Activated CD4-positive, alpha-beta memory T cell treated with anti-CD3 and anti-CD28 coated beads, Interleukin-2, amount 10 ng/mL, durations not matched to agents 7 days and 5 days (primary cell): ENCODE data around the gene DMRTB1. TPM values are rescaled to one million over a fixed set of nuclear protein-coding genes. Genes with fewer than 3 reads are reported as not detected.
"Not testable (repeated sequence)": the region's sequence is repeated elsewhere in the genome, so short reads cannot be mapped to it uniquely, and the experiment has no call there.

ENCODE experiments used
- CTCF ChIA-PET: fragments of 350-600 bp; sonication (Branson Sonifier 250); formaldehyde crosslinking; loops from one replicate; lab custom pipeline; 2021; ENCODE audit warnings: antibody characterized with exemption, inconsistent platforms; lab: Charles Lee
- POLR2A ChIA-PET: fragments of 350-600 bp; sonication (Branson Sonifier 250); formaldehyde crosslinking; loops from one replicate; lab custom pipeline; 2021; ENCODE audit warnings: antibody characterized with exemption; lab: Charles Lee
- DNase-seq: peaks from one replicate; pipeline ENCODE4 v3.0.0-alpha.2; 2020
- H3K27ac Mint-ChIP-seq: one replicate; pipeline ENCODE4 v1.8.0; 2021; ENCODE audit warnings: mild to moderate bottlenecking, mixed read lengths
- H3K27me3 Mint-ChIP-seq: one replicate; pipeline ENCODE4 v1.8.0; 2021; ENCODE audit warnings: mixed read lengths
- H3K36me3 Mint-ChIP-seq: one replicate; pipeline ENCODE4 v1.8.0; 2021; ENCODE audit warnings: low read depth, mixed read lengths
- H3K4me1 Mint-ChIP-seq: one replicate; pipeline ENCODE4 v1.8.0; 2021; ENCODE audit warnings: mixed read lengths
- H3K4me3 Mint-ChIP-seq: one replicate; pipeline ENCODE4 v1.8.0; 2021; ENCODE audit warnings: mild to moderate bottlenecking, mixed read lengths
- H3K9me3 Mint-ChIP-seq: one replicate; pipeline ENCODE4 v1.8.0; 2021; ENCODE audit warnings: mixed read lengths
- total RNA-seq, 2 experiments: library from RNA; stranded (reverse); gene quantifications; one replicate each; pipeline ENCODE4 v1.2.3, GENCODE V29; 2021

The DMRTB1 gene
- total RNA-seq, 2 experiments from 2014 or later = not detected

DNA sequence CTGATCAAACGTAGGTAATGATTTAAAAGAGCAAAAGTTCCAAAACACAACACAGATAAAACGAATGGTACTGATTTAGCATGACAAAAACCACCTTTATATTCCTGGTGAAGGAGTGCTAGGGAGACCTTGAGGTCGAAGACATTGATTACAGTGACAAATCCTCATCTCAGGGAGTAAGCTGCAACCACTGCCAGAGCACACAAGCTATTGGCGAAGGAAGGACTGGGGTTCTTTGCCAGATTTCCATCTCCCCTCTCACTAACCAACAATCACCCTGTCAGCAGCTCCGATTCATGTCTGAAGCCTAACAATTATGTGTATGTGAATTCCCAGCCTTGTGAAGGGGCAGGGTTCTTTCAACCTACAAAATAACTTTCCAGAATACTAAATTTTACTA lies 40.2 kb upstream of the DMRTB1 start:
- no peak for DNase-seq
- Mint-ChIP-seq H3K27ac (no peak overlapping the region), H3K27me3 (peaks cover 14% of the 10 kb centered on the region), H3K4me3 (no peak overlapping the region), H3K36me3 (no peaks in the 10 kb centered on the region), H3K9me3 (peaks cover 4% of the 10 kb centered on the region), H3K4me1 (peaks cover 14% of the 10 kb centered on the region)
- ChIA-PET CTCF (no interaction called here), POLR2A (no interaction called here)

DNA sequence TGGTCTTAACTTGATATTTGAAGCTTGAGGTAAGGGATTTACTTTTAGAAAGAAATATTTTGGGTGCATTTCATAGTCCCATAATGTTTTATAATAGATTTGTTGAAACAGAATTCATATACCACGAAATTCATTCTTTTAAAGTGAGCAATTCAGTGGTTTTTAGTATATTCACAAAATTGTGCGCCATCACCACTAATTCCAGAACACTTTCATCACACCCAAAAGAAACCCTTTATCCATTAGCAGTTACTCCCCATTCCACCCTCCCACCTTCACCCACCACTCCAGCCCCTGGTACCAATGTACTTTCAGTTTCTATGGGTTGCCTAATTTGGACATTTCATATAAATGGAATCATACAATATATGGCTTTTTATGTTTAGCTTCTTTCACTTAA lies 38.9 kb upstream of the DMRTB1 start:
- no peak overlapping the region for H3K27ac Mint-ChIP-seq
- no peaks in the 10 kb centered on the region for H3K36me3 Mint-ChIP-seq
- H3K9me3 Mint-ChIP-seq = peaks cover 4% of the 10 kb centered on the region
- H3K27me3 Mint-ChIP-seq = peaks cover 19% of the 10 kb centered on the region
- H3K4me3 Mint-ChIP-seq = no peak overlapping the region
- ChIA-PET POLR2A (no interaction called here), CTCF (interaction anchor here (1.7 kb wide), 1 partner anchor 142 kb away, joined by 4 read pairs; no protein-coding TSS in a partner anchor)
- DNase-seq = no peak
- peaks cover 2% of the 10 kb centered on the region for H3K4me1 Mint-ChIP-seq

DNA sequence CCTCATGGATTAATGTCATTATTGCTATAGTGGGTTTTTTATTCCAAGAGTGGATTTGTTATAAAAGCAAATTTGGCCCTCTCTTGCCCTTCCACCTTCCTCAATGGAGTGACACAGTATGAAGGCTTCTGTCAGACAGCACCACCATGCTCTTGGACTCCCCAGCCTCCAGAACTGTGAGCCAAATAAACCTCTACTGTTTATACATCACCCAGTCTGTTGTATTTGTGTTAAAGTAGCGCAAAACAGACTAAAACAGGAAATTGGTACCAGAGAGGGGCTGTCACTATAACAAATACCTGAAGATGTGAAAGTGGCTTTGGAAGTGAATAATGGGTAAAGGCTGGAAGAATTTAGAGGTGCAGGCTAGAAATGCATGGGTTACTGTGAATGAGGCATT lies 38.0 kb upstream of the DMRTB1 start:
- H3K9me3 Mint-ChIP-seq = peaks cover 4% of the 10 kb centered on the region
- POLR2A ChIA-PET = no interaction called here
- DNase-seq = no peak
- H3K36me3 Mint-ChIP-seq = no peaks in the 10 kb centered on the region
- H3K4me3 Mint-ChIP-seq = no peak overlapping the region
- peaks cover 19% of the 10 kb centered on the region for H3K27me3 Mint-ChIP-seq
- peaks cover 2% of the 10 kb centered on the region for H3K4me1 Mint-ChIP-seq
- CTCF ChIA-PET = interaction anchor here (1.7 kb wide), 1 partner anchor 143 kb away, joined by 4 read pairs; no protein-coding TSS in a partner anchor
- H3K27ac Mint-ChIP-seq = no peak overlapping the region

DNA sequence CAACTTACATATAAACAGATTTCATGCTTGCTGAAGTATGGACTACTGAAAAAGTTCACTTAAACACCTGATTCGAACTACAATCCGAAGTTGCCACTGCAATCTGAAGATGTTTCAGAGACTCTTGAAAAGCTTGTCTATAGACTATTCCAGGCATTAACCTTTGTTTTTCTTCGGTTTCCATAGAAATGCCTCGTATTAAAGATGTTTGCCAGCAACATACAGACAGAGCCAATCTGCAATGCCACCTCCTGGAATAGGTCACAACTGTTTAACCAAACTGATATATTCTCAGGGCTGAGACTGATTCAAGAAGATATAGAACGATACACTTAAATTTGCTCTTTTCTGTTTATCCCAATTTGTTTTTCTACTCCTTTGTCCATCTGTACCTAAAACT lies 28.9 kb upstream of the DMRTB1 start:
- Mint-ChIP-seq H3K27ac (no peak overlapping the region), H3K27me3 (peaks cover 10% of the 10 kb centered on the region), H3K9me3 (no peaks in the 10 kb centered on the region), H3K4me1 (peaks cover 6% of the 10 kb centered on the region), H3K36me3 (no peaks in the 10 kb centered on the region), H3K4me3 (no peak overlapping the region)
- no peak for DNase-seq
- POLR2A ChIA-PET = no interaction called here
- CTCF ChIA-PET = no interaction called here

DNA sequence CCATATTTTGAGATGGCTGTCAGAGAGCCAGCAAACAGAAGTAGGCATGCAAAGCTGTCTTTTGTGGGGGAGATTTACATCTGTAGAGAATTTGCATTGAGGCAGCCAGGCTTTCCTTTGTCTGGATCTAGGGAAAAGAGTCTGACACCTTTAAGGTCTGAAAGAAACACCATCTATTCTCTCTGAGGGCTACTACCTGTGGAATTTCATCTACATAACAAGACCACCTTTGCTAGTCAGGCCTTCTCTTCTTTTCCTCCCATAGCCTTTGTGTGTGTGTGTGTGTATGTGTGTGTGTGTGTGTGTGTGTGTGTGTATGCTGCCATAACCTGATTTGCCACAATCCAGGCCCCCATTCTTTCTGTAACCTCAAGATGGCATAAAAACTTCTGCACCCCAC lies 28.4 kb upstream of the DMRTB1 start:
- Mint-ChIP-seq H3K9me3 (no peaks in the 10 kb centered on the region), H3K4me1 (peaks cover 6% of the 10 kb centered on the region), H3K27ac (no peak overlapping the region), H3K36me3 (no peaks in the 10 kb centered on the region), H3K27me3 (peaks cover 10% of the 10 kb centered on the region), H3K4me3 (no peak overlapping the region)
- POLR2A ChIA-PET = no interaction called here
- DNase-seq = no peak
- CTCF ChIA-PET = no interaction called here

DNA sequence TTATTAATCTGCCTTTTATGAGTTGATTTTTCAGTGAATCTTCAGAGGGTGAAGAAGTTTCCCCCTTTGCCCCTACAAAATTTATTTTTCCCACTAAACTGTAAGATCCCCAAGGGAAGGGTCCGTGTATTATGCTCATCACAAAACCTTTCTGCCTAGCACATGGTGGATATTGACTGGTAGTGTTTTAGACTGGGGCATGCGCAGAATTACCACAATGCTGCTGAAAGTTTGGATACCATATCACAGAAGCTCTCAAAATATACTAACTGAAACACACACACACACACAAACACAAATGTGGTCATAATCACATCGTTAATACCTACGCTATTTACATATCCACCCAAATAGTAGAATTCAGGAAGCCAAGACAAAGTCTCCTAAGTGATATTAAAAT lies 28.0 kb upstream of the DMRTB1 start:
- H3K4me3 Mint-ChIP-seq = no peak overlapping the region
- ChIA-PET POLR2A (no interaction called here), CTCF (interaction anchor here (0.8 to 1.3 kb wide), 2 partner anchors 8 to 13 kb away, joined by 3 read pairs; no protein-coding TSS in a partner anchor)
- H3K27ac Mint-ChIP-seq = no peak overlapping the region
- peaks cover 13% of the 10 kb centered on the region for H3K27me3 Mint-ChIP-seq
- H3K4me1 Mint-ChIP-seq = peaks cover 6% of the 10 kb centered on the region
- no peak for DNase-seq
- no peaks in the 10 kb centered on the region for H3K9me3 Mint-ChIP-seq
- no peaks in the 10 kb centered on the region for H3K36me3 Mint-ChIP-seq

DNA sequence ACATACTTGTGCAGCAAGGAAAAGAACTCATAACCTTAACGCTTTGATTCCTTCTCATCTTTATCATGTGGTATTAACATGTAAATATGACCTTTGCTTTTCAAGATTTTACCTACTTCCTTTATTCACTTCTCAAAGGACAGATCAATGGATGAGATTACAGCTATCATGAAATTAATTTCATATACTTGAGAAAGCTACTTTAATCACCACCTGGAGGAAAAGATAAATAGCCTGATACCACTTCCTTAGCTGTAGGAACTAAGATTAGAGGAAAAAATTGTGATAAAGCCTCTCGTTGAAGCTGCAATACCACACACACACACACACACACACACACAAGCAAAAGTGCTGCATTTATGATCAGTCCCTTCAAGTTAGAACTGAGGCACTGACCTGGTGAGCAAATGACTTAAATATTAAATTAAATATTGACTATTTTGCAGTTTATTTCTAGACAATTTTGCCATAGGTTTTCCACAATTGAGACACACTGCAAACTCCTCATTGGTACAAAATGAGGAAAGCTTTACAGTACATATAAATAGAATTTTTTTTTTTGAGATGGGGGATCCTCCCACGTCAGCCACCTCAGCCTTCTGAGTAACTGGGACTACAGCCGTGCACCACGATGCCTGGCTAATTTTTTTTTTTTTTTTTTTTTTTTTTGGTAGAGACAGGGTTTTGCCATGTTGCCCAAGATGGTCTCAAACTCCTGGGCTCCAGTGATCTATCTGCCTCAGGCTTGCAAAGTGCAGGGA lies 27.2 kb upstream of the DMRTB1 start:
- Mint-ChIP-seq H3K36me3 (no peaks in the 10 kb centered on the region), H3K27me3 (peaks cover 16% of the 10 kb centered on the region), H3K9me3 (no peaks in the 10 kb centered on the region), H3K4me1 (peaks cover 6% of the 10 kb centered on the region), H3K27ac (no peak overlapping the region), H3K4me3 (no peak overlapping the region)
- no peak for DNase-seq
- ChIA-PET CTCF (interaction anchor here (0.6 to 1.3 kb wide), 3 partner anchors 8 to 43 kb away, joined by 3 read pairs; no protein-coding TSS in a partner anchor), POLR2A (interaction anchor here (0.6 kb wide), 1 partner anchor 130 kb away, joined by 3 read pairs; no protein-coding TSS in a partner anchor)

DNA sequence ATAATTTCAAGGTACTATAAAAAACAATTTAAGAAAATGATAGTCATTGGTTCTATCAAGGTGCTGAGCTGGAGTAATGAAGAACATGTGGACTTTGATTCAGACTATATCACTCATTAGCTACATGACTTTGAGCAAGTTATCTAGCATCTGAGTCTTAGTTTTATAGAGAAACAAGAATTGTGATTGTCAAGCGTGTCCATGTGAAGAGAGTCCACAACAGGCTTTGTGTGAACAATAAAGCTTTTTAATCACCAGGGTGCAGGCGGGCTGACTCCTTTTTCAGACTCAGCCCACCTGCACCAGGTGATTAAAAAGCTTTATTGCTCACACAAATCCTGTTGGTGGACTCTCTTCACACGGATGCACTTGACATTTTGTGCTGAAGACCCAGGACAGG lies 26.6 kb upstream of the DMRTB1 start:
- Mint-ChIP-seq H3K4me3 (no peak overlapping the region), H3K36me3 (no peaks in the 10 kb centered on the region), H3K27ac (no peak overlapping the region), H3K9me3 (no peaks in the 10 kb centered on the region), H3K4me1 (peaks cover 4% of the 10 kb centered on the region), H3K27me3 (peaks cover 16% of the 10 kb centered on the region)
- DNase-seq = no peak
- ChIA-PET CTCF (interaction anchor here (0.6 to 1.3 kb wide), 2 partner anchors 12 to 42 kb away, joined by 3 read pairs; no protein-coding TSS in a partner anchor), POLR2A (interaction anchor here (0.6 kb wide), 1 partner anchor 131 kb away, joined by 3 read pairs; no protein-coding TSS in a partner anchor)

DNA sequence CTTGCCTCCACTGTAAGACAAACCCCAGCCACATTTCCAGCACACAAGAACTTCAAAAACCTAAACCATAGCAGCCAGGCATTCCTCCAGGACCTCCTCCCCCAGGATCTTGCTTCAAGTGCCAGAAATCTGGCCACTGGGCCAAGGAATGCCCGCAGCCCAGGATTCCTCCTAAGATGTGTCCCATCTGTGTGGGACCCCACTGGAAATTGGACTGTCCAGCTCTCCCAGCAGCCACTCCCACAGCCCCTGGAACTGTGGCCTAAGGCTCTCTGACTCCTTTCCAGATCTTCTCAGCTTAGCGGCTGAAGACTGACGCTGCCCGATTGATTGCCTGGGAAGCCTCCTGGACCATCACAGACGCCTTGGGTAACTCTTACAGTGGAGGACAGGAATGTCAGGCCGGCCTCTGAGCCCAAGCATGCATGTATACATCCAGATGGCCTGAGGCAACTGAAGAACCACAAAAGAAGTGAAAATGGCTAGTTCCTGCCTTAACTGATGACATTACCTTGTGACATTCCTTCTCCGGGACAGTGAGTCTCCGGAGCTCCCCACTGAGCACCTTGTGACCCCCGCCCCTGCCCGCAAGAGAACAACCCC lies 24.7 kb upstream of the DMRTB1 start:
- H3K4me1 Mint-ChIP-seq, H3K27ac Mint-ChIP-seq, POLR2A ChIA-PET, H3K4me3 Mint-ChIP-seq, H3K9me3 Mint-ChIP-seq, H3K36me3 Mint-ChIP-seq, CTCF ChIA-PET, DNase-seq: not testable (repeated sequence)
- H3K27me3 Mint-ChIP-seq = peaks cover 16% of the 10 kb centered on the region

DNA sequence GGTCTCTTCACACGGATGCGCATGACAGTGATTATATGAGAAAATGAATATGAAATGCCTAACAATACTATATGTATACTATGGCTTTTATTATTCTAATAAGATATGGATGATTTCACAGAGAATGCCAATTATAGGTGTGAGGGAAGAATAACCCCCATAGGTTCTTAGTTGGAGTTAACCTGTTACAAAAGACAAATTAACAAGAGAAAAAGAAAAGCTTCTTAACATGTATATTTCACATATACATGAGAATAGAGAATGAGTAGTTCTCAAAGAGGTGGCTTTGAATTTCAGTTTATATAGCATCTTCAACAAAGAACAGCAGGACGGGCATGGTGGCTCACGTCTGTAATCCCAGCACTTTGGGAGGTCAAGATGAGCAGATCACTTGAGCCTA lies 24.0 kb upstream of the DMRTB1 start:
- ChIA-PET CTCF (interaction anchor here (1.4 to 1.6 kb wide), 2 partner anchors 13 to 42 kb away, joined by 4 read pairs; no protein-coding TSS in a partner anchor), POLR2A (no interaction called here)
- Mint-ChIP-seq H3K4me1 (peaks cover 3% of the 10 kb centered on the region), H3K36me3 (no peaks in the 10 kb centered on the region), H3K4me3 (no peak overlapping the region), H3K9me3 (no peaks in the 10 kb centered on the region), H3K27me3 (peaks cover 16% of the 10 kb centered on the region), H3K27ac (no peak overlapping the region)
- no peak for DNase-seq

DNA sequence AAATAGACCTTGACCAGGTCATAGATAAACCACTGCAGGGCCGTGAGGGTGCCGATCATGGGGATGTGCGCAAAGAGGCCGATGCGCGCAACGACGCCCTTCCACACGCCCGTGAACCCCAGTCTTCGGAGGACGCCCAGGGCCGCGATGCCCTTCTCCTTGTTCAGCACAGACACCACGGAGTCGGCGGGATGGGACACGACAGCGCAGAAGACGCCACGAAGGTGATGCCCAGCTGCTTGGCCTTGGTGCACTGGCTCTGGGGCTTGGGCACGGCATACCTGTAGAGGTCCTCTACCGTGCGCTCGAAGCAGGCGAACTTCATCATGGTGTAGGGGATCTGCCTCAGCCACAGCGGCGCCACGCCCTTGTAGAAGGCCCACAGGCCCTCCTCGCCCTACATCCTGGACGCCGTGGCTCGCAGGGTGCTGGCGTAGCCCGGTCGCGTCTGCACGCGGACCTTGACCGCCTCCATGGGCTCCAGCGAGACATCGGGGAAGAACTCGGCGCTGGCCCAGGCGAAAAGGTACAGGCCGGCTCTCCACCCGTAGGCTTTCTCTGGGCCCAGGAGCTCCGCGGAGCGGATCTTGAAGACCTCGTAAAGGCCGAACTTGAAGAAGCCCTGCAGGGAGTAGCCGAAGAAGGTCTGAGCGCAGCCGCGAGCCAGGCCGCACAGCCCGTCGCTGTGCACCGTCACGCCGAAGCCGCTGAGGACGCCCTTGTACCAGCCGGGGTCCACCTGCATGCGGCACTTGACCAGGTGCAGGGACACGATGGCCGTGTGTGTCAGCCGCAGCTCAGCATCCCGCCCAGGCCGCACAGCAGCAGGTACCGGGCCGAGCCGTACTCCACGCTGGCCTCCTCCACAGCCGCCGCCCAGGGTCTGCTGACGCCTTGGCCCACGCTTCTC lies 20.5 kb upstream of the DMRTB1 start:
- Mint-ChIP-seq H3K4me3 (no peak overlapping the region), H3K27me3 (peaks cover 17% of the 10 kb centered on the region), H3K27ac (no peak overlapping the region), H3K4me1 (no peaks in the 10 kb centered on the region), H3K36me3 (no peaks in the 10 kb centered on the region), H3K9me3 (no peaks in the 10 kb centered on the region)
- ChIA-PET POLR2A (no interaction called here), CTCF (no interaction called here)
- DNase-seq = no peak

DNA sequence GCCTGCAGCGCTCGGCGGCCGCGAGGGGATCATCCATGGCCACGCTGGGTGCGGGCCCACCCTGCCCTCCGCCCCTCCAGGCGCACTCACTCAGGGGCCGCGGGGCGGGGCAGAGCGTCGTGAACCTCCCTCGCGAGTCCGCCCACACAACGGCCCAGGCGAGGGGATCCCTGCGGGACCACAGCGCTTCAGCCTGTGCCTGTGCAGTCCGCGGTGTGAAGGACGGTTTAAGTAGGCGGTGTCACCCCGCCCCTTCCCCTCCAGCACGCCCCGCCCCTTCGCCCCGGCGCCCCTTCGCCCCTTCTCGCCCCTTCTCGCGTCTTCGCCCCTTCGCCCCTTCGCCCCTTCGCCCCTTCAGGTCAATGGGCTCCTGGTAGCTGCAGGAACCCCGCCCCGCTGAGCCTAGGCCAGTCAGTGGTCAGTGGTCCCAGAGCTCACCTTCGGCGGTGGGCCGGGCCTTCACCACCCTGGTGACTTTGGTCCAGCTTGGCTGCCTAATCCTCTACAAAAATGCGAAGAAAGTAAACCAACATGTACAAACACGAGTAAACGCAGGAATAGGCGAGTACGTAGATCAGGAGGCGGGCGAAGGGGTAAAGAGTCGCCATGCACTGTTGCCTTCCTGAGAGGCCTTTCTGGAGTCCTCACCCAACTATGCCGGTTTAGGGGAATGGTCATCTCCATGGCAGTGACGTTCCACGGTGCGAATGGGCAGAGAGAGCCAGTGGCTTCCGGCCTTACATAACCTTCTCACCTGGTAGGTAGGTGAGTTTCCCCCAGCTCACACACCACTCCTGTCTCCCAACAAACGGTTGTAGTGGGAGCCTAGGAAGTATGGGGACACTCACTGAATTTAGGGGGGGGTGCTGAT lies 19.6 kb upstream of the DMRTB1 start:
- Mint-ChIP-seq H3K4me1 (no peaks in the 10 kb centered on the region), H3K36me3 (no peaks in the 10 kb centered on the region), H3K4me3 (no peak overlapping the region), H3K27me3 (peaks cover 13% of the 10 kb centered on the region), H3K27ac (no peak overlapping the region), H3K9me3 (no peaks in the 10 kb centered on the region)
- no peak for DNase-seq
- POLR2A ChIA-PET = no interaction called here
- CTCF ChIA-PET = no interaction called here
